Gastrocnemius medialis (tissue), 4 donors: Measurements from ENCODE around the gene TENM3. TPM values are rescaled to one million over a fixed set of nuclear protein-coding genes. Genes with fewer than 3 reads are reported as not detected.

ENCODE experiments used
- ATAC-seq, 2 donors: fragments of 150-250 bp; one replicate each; pipeline ENCODE4 v1.9.1; 2016
- DNase-seq, 2 donors: peaks; one replicate each; pipeline ENCODE4 v3.0.0-alpha.2; 2019
- H3K27ac ChIP-seq, 4 donors: fragments of 200-600 bp; sonication (generic); 1 replicate in 1 of 4; 2 replicates in 3 of 4; pipeline ENCODE4 v1.5.1; 2016 to 2018; ENCODE audit warnings: mild to moderate bottlenecking in 2 of 4, moderate library complexity in 1 of 4
- H3K27me3 ChIP-seq, 3 donors: fragments of 200-600 bp; sonication (generic) in 2 of 3; 1 replicate in 1 of 3; 2 replicates in 2 of 3; pipeline versions ENCODE4 v1.5.1 to v1.6.0; 2016 to 2019; ENCODE audit warnings: mild to moderate bottlenecking in 1 of 3, moderate library complexity in 1 of 3
- H3K36me3 ChIP-seq, 2 donors: fragments of 200-600 bp; sonication (generic) in 1 of 2; one replicate each; pipeline ENCODE4 v1.5.1; 2017 to 2018
- H3K4me1 ChIP-seq, 2 donors: fragments of 200-600 bp; sonication (generic) in 1 of 2; one replicate each; pipeline ENCODE4 v1.5.1; 2016 to 2017; ENCODE audit warnings: mild to moderate bottlenecking in 2 of 2
- H3K4me3 ChIP-seq, 4 donors: fragments of 200-600 bp; sonication (generic) in 3 of 4; 1 replicate in 1 of 4; 2 replicates in 3 of 4; pipeline ENCODE4 v1.5.1; 2016 to 2019; ENCODE audit warnings: mild to moderate bottlenecking in 2 of 4
- H3K9me3 ChIP-seq, 3 donors: fragments of 200-600 bp; sonication (generic) in 2 of 3; 1 replicate in 1 of 3; 2 replicates in 2 of 3; pipeline ENCODE4 v1.5.1; 2016 to 2019
- POLR2A ChIP-seq, 2 donors: fragments of 450-650 bp; IDR thresholded peaks; one replicate each; pipeline ENCODE4 v1.6.1; 2017; ENCODE audit warnings: antibody characterized with exemption in 2 of 2, mild to moderate bottlenecking in 2 of 2, moderate library complexity in 2 of 2
- in situ Hi-C, 4 donors: fragments of 200-750 bp; cut with MboI; loops; one replicate each; pipeline versions ENCODE4 v1.15.0 to v1.8.0; 2017; ENCODE audit warnings: low sequenced_read_pairs in 4 of 4
- intact Hi-C: fragments of 100-400 bp; cut with DNase I; formaldehyde crosslinking; loops from one replicate; pipeline ENCODE4 v1.15.1; 2023; ENCODE audit warnings: low total_unique reads
- total RNA-seq, 4 donors: library from RNA; depleted of rRNA; stranded (reverse); fragments of >200 nt; gene quantifications; one replicate each; pipeline versions ENCODE4 v1.1.0 to v1.2.3, GENCODE V29; 2016
- TF ChIP-seq, protein P1 (sequence below), 5 experiments: fragments of 450-650 bp in 3 of 5; fragments of 200-600 bp in 2 of 5; sonication (generic) in 2 of 5; IDR thresholded peaks in 4 of 5; conservative IDR thresholded peaks in 1 of 5; 1 replicate in 4 of 5; 2 replicates in 1 of 5; pipeline ENCODE4 v1.5.1; 2016 to 2019; ENCODE audit warnings: antibody characterized with exemption in 5 of 5, mild to moderate bottlenecking in 3 of 5, moderate library complexity in 3 of 5

Gene TENM3
- total RNA-seq, 4 donors from 2014 or later: 8.3 to 16.2 (median 12.3) TPM

DNA sequence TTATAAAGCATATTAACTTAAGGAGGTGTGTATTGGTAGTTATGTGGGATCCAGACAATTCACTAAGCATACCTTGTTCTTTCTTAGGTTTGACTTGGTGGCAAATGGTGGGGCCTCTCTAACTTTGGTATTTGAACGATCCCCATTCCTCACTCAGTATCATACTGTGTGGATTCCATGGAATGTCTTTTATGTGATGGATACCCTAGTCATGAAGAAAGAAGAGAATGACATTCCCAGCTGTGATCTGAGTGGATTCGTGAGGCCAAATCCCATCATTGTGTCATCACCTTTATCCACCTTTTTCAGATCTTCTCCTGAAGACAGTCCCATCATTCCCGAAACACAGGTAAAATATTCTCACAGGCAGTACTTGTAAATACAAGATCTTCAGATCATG, 487.6 kb downstream of the TENM3 start:
- H3K4me1 ChIP-seq: no peaks in the 10 kb centered on the region
- no peaks in the 10 kb centered on the region for H3K27me3 ChIP-seq
- no peak overlapping the region for H3K27ac ChIP-seq
- ATAC-seq (no peak), DNase-seq (no peak)
- no peaks in the 10 kb centered on the region for H3K36me3 ChIP-seq
- no peaks in the 10 kb centered on the region for H3K9me3 ChIP-seq
- TF ChIP-seq, protein P1, sequence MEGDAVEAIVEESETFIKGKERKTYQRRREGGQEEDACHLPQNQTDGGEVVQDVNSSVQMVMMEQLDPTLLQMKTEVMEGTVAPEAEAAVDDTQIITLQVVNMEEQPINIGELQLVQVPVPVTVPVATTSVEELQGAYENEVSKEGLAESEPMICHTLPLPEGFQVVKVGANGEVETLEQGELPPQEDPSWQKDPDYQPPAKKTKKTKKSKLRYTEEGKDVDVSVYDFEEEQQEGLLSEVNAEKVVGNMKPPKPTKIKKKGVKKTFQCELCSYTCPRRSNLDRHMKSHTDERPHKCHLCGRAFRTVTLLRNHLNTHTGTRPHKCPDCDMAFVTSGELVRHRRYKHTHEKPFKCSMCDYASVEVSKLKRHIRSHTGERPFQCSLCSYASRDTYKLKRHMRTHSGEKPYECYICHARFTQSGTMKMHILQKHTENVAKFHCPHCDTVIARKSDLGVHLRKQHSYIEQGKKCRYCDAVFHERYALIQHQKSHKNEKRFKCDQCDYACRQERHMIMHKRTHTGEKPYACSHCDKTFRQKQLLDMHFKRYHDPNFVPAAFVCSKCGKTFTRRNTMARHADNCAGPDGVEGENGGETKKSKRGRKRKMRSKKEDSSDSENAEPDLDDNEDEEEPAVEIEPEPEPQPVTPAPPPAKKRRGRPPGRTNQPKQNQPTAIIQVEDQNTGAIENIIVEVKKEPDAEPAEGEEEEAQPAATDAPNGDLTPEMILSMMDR (IDR thresholded peaks at IDR 0.05 in 4 of 5, conservative IDR thresholded peaks at IDR 0.05 in 1 of 5): no peak
- no peak for TF ChIP-seq POLR2A (IDR thresholded peaks at IDR 0.05)
- H3K4me3 ChIP-seq: no peak overlapping the region
- intact Hi-C loops: no loop called here
- in situ Hi-C loops: no loop called here

DNA sequence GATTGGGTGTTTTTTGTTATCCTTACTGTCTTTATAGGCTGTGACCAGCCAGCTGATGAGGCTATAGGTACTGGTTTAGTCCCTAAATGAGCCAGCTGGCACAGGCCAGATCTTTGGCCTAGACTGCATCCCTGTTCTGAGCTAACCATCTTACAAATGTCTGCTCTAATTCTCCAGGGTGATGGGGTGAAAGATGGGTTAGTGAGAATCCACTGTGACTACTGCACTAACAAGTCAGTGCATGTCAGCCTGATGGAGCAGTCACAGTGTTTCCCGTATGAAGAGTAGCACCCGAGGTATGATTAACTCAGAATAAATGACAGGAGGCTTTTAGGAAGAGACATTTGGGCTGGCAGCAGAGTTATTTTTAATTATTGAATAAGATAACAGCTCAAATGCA, 493.0 kb downstream of the TENM3 start:
- H3K27me3 ChIP-seq: no peaks in the 10 kb centered on the region
- H3K4me3 ChIP-seq: no peak overlapping the region
- in situ Hi-C loops: no loop called here
- H3K27ac ChIP-seq: no peak overlapping the region
- DNase-seq (no peak), ATAC-seq (no peak)
- intact Hi-C loops: no loop called here
- H3K36me3 ChIP-seq: no peaks in the 10 kb centered on the region
- TF ChIP-seq, protein P1 (IDR thresholded peaks at IDR 0.05 in 4 of 5, conservative IDR thresholded peaks at IDR 0.05 in 1 of 5): no peak
- no peak for TF ChIP-seq POLR2A (IDR thresholded peaks at IDR 0.05)
- no peaks in the 10 kb centered on the region for H3K4me1 ChIP-seq
- H3K9me3 ChIP-seq: no peaks in the 10 kb centered on the region

DNA sequence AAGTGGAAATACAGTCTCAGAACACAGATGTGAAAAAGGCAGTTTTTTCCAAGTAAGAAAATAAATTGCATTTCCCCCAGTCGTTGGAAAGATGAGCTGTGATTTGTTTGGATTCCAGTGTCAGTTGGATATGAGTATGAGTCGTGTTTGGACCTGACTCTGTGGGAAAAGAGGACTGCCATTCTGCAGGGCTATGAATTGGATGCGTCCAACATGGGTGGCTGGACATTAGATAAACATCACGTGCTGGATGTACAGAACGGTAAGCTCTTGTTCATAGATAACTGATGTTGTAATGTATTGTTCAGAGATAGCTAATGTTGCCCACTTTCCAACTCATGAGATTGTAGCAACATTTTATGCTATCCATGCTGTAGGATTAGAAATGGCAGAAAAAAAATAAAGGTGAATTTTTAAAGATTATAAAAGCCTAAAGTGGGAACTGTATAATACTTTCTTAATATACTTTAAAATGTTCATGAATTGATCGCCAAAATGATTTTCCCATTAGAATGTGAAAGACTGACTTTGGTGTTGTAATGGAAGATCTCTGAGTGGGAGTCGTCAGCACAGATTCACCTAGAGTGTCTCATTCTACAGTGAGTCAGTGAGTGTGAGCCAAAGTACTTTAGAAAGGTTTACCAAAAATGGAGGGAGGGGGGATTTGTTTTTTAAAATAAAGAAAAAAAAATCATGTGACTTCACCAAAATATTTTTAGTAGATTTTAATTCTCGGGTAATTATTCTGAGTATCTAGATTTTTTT, 495.3 kb downstream of the TENM3 start:
- TF ChIP-seq, protein P1 (IDR thresholded peaks at IDR 0.05 in 4 of 5, conservative IDR thresholded peaks at IDR 0.05 in 1 of 5): no peak
- TF ChIP-seq POLR2A (IDR thresholded peaks at IDR 0.05): no peak
- no peaks in the 10 kb centered on the region for H3K4me1 ChIP-seq
- in situ Hi-C loops (no loop called here), intact Hi-C loops (no loop called here)
- no peak overlapping the region for H3K4me3 ChIP-seq
- no peaks in the 10 kb centered on the region for H3K36me3 ChIP-seq
- no peaks in the 10 kb centered on the region for H3K27me3 ChIP-seq
- H3K9me3 ChIP-seq: no peaks in the 10 kb centered on the region
- H3K27ac ChIP-seq: no peak overlapping the region
- ATAC-seq (no peak), DNase-seq (no peak)

DNA sequence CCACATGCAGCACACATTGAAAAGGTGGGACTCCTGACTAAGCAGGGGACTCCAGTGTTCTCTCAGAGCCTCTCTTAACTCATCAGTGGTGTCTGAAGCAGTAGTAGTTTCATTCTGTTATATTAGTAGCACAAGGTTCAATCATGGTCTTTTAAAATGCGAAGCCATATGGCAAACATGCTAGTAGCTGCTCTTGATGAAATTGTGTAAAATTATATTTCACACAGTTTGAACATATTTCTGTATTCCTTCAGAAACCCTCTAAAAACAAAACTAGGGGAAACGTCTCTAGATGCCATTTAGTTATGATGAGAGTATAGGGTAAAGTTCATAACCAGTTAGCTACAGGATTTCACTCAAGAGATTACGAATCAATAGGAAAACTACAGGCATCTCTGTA, 497.1 kb downstream of the TENM3 start:
- Histone ChIP-seq H3K4me3 (no peak overlapping the region), H3K36me3 (no peaks in the 10 kb centered on the region), H3K4me1 (no peaks in the 10 kb centered on the region), H3K27ac (no peak overlapping the region), H3K27me3 (no peaks in the 10 kb centered on the region), H3K9me3 (no peaks in the 10 kb centered on the region)
- no peak for DNase-seq
- intact Hi-C loops (no loop called here), in situ Hi-C loops (no loop called here)
- no peak for ATAC-seq
- TF ChIP-seq POLR2A (IDR thresholded peaks at IDR 0.05): no peak
- TF ChIP-seq, protein P1 (IDR thresholded peaks at IDR 0.05 in 4 of 5, conservative IDR thresholded peaks at IDR 0.05 in 1 of 5): no peak

DNA sequence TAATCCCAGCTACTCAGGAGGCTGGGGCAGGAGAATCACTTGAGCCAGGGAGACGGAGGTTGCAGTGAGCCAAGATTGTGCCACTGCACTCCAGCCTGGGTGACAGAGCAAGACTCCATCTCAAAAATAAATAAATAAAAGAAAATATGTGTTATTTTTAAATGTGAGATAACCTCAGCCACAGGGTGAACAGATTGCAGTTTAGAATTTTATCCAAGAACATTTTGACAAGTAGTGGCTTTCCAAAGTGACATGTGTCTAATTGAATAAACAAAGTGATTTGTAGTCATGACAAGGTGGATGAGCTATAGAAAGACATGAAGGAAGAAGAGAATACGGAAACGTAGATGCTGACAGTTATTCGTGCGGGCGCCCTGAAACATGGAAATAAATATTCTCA, 497.9 kb downstream of the TENM3 start:
- Histone ChIP-seq H3K4me1 (no peaks in the 10 kb centered on the region), H3K9me3 (no peaks in the 10 kb centered on the region), H3K27me3 (no peaks in the 10 kb centered on the region), H3K4me3 (no peak overlapping the region), H3K27ac (no peak overlapping the region), H3K36me3 (no peaks in the 10 kb centered on the region)
- intact Hi-C loops: no loop called here
- no peak for TF ChIP-seq POLR2A (IDR thresholded peaks at IDR 0.05)
- TF ChIP-seq, protein P1 (IDR thresholded peaks at IDR 0.05 in 4 of 5, conservative IDR thresholded peaks at IDR 0.05 in 1 of 5): no peak
- ATAC-seq: no peak
- no peak for DNase-seq
- in situ Hi-C loops: no loop called here
